GM12878 (cell line): Measurements from ENCODE around the gene HLA-F. TPM values are rescaled to one million over a fixed set of nuclear protein-coding genes. Genes with fewer than 3 reads are reported as not detected.

Source experiments
- ATAC-seq: fragments of 200-7000 bp; cut with Tn5 transposase; 3 replicates; pipeline ENCODE4 v1.9.1; 2020; ENCODE audit warnings: mild to moderate bottlenecking, moderate library complexity
- BruUV-seq: library from RNA; stranded (reverse); fragments of 400-500 nt; replicated peaks from 2 replicates; lab custom pipeline; 2021; lab: Mats Ljungman, UMichigan
- CTCF ChIA-PET: fragments of 300-600 bp; sonication (Branson Sonifier 250); formaldehyde crosslinking; extraction: SDS; loops from one replicate; lab custom pipeline; 2021; ENCODE audit warnings: inconsistent platforms; lab: Yijun Ruan, JAX
- POLR2A ChIA-PET: fragments of 350-600 bp; formaldehyde crosslinking; extraction: SDS; loops from one replicate; lab custom pipeline; 2021; ENCODE audit warnings: inconsistent platforms; lab: Charles Lee
- RAD21 ChIA-PET: fragments of 300-600 bp; sonication (Branson Sonifier 250); formaldehyde crosslinking; loops from one replicate; lab custom pipeline; 2023; ENCODE audit warnings: antibody characterized with exemption; ENCODE audit not compliant: unreplicated experiment; lab: Charles Lee
- SMC1A ChIA-PET: fragments of 300-600 bp; sonication (Branson Sonifier 250); formaldehyde crosslinking; loops from one replicate; lab custom pipeline; 2023; ENCODE audit not compliant: unreplicated experiment, uncharacterized antibody; lab: Charles Lee
- DNase-seq: peaks from one replicate; pipeline ENCODE4 v3.0.0-alpha.2; 2011; ENCODE audit warnings: low read depth, low spot score
- FAIRE-seq: peaks from 3 replicates; lab custom pipeline; 2011; peaks lifted over from hg19 to GRCh38; lab: Jason Lieb, UNC
- H2AFZ ChIP-seq: 2 replicates; pipeline ENCODE4 v1.6.0; 2011; ENCODE audit warnings: low read depth, low read length, control low read depth; ENCODE audit not compliant: control insufficient read depth
- H3K27ac ChIP-seq: 2 replicates; pipeline ENCODE4 v1.5.1; 2011; ENCODE audit warnings: control low read depth; ENCODE audit not compliant: control insufficient read depth, insufficient read depth
- H3K27me3 ChIP-seq, 2 experiments: replicated peaks in 1 of 2; 2 replicates each; pipeline versions ENCODE4 v1.6.0 to v1.6.1; 2011; ENCODE audit warnings: low read length in 1 of 2; ENCODE audit not compliant: control insufficient read depth in 2 of 2, insufficient read depth in 2 of 2
- H3K36me3 ChIP-seq, 2 experiments: 2 replicates each; pipeline ENCODE4 v1.5.1; 2011; ENCODE audit warnings: low read length in 1 of 2; ENCODE audit not compliant: control insufficient read depth in 2 of 2, insufficient read depth in 2 of 2
- H3K4me1 ChIP-seq: 2 replicates; pipeline ENCODE4 v1.6.1; 2011; ENCODE audit warnings: mild to moderate bottlenecking, low read length, moderate library complexity, mixed read lengths; ENCODE audit not compliant: control insufficient read depth, insufficient read depth
- H3K4me2 ChIP-seq: 2 replicates; pipeline ENCODE4 v1.6.0; 2011; ENCODE audit warnings: control low read depth; ENCODE audit not compliant: control insufficient read depth, insufficient read depth
- H3K4me3 ChIP-seq: fragments of 200-600 bp; sonication (generic); 2 replicates; pipeline ENCODE4 v1.5.1; 2016
- H3K79me2 ChIP-seq: 2 replicates; pipeline ENCODE4 v1.6.0; 2011; ENCODE audit warnings: low read length; ENCODE audit not compliant: control insufficient read depth, insufficient read depth
- H3K9ac ChIP-seq: 2 replicates; pipeline ENCODE4 v1.8.0; 2011; ENCODE audit warnings: low read length, control low read depth, mixed read lengths; ENCODE audit not compliant: control insufficient read depth, insufficient read depth
- H3K9me3 ChIP-seq: replicated peaks from 3 replicates; pipeline ENCODE4 v1.5.1; 2011; ENCODE audit warnings: mild to moderate bottlenecking, low read length; ENCODE audit not compliant: control insufficient read depth, insufficient read depth
- H4K20me1 ChIP-seq: 2 replicates; pipeline ENCODE4 v1.6.0; 2011; ENCODE audit not compliant: control insufficient read depth, insufficient read depth
- ATF7 ChIP-seq: fragments of 450-650 bp; IDR thresholded peaks from 2 replicates; pipeline ENCODE4 v1.6.1; 2016; ENCODE audit warnings: low read depth, mild to moderate bottlenecking
- JUND ChIP-seq: IDR thresholded peaks from 2 replicates; pipeline ENCODE4 v1.6.1; 2012; ENCODE audit warnings: low read depth, mild to moderate bottlenecking, low read length, improper control_type of control experiment, moderate library complexity
- NFYB ChIP-seq: IDR thresholded peaks from 2 replicates; pipeline ENCODE4 v1.6.1; 2011; ENCODE audit warnings: low read depth, mild to moderate bottlenecking, low read length, improper control_type of control experiment, moderate library complexity; ENCODE audit not compliant: insufficient read depth
- PAX8 ChIP-seq: fragments of 450-650 bp; IDR thresholded peaks from 2 replicates; pipeline ENCODE4 v1.6.1; 2017; ENCODE audit warnings: mild to moderate bottlenecking, moderate library complexity
- RAD51 ChIP-seq: fragments of 450-650 bp; IDR thresholded peaks from 2 replicates; pipeline ENCODE4 v1.6.1; 2016; ENCODE audit warnings: moderate library complexity, mild to moderate bottlenecking, inconsistent platforms
- TCF3 ChIP-seq: IDR thresholded peaks from 2 replicates; pipeline ENCODE4 v1.6.1; 2012; ENCODE audit warnings: low read depth, mild to moderate bottlenecking, low read length, borderline replicate concordance; ENCODE audit not compliant: insufficient read depth
- TCF7 ChIP-seq: IDR thresholded peaks from 2 replicates; pipeline ENCODE4 v1.6.1; 2014; ENCODE audit warnings: antibody characterized with exemption, borderline replicate concordance
- ZSCAN29 ChIP-seq: fragments of 450-650 bp; IDR thresholded peaks from 2 replicates; pipeline ENCODE4 v1.6.1; 2017; ENCODE audit warnings: mild to moderate bottlenecking, moderate library complexity
- WGBS: methylation state at CpG from one replicate; pipeline ENCODE4 v1.1.6; 2016; ENCODE audit warnings: low lambda C conversion rate; ENCODE audit not compliant: insufficient replicate concordance, insufficient coverage; ENCODE audit errors: missing lambda C conversion rate; 5-methylcytosine and 5-hydroxymethylcytosine counted together
- in situ Hi-C: fragments of 300-500 bp; cut with MboI; formaldehyde crosslinking; loops from 9 replicates; pipeline ENCODE4 v1.14.3; 2018; ENCODE audit warnings: mixed read lengths
- intact Hi-C: fragments of 100-400 bp; cut with micrococcal nuclease; formaldehyde crosslinking; loops from one replicate; pipeline ENCODE4 v1.14.2; 2022; ENCODE audit not compliant: unreplicated experiment
- polyA plus RNA-seq, 11 experiments: library from polyadenylated mRNA; depleted of rRNA in 4 of 11; unstranded in 6 of 11; stranded (reverse) in 5 of 11; fragments of >200 nt; fragmentation: Nextera tagmentation in 4 of 11; fragmentation: Illumina TruSeq in 1 of 11; extraction: Ambion mirVana in 4 of 11; extraction: Trizol in 1 of 11; gene quantifications; 1 replicate in 1 of 11; 2 replicates in 10 of 11; pipeline versions ENCODE4 v1.2.1 to v1.2.3, GENCODE V29; 2011 to 2016; ENCODE audit warnings: inconsistent platforms in 2 of 11, missing spikeins in 2 of 11, low read depth in 1 of 11
- total RNA-seq, 4 experiments: library from RNA; depleted of rRNA in 3 of 4; stranded (reverse); fragments of >200 nt in 3 of 4; fragmentation: Illumina TruSeq in 1 of 4; extraction: Trizol in 1 of 4; gene quantifications; 2 replicates each; pipeline versions ENCODE4 v1.2.1 to v1.2.3, GENCODE V29; 2013 to 2021
- TF ChIP-seq, protein P1 (sequence below): fragments of 450-650 bp; formaldehyde crosslinking; IDR thresholded peaks from 2 replicates; pipeline ENCODE4 v1.5.0; 2022; ENCODE audit warnings: mild to moderate bottlenecking, missing genetic modification characterization
- TF ChIP-seq, protein P2 (sequence below): IDR thresholded peaks from 2 replicates; pipeline ENCODE4 v1.6.1; 2012; ENCODE audit warnings: low read depth, low read length, improper control_type of control experiment

Gene HLA-F
- total and polyA plus RNA-seq, 10 of the 15 experiments (the other 5 are each of a cell fraction or from before 2014, with no cell fraction given) = 30.1 to 342 (median 145) TPM

DNA sequence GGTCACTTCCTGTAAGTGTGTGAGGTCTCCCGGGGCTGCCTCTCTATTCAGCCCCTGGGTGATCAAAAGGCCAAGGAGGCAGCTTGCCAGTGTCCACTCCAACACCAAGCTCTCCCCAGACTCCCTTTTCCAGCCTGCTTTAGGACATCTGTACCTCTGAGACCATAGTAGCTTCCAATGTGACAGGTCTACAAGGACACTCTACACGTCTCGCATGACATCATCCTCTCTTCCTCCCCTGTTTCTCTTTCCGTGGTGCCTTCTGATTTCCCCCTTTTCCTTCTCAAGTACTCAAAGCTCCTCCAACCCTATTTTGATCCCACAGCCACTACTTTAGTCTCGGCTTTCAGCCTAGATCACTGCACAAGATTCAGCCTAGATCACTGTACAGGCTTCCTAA is 26.4 kb downstream of the HLA-F start:
- Histone ChIP-seq H4K20me1 (no peaks in the 10 kb centered on the region), H3K27ac (no peak overlapping the region), H3K36me3 (no peaks in the 10 kb centered on the region), H2AFZ (peak overlapping the region; percentile 31), H3K27me3 (no peaks in the 10 kb centered on the region)
- ATAC-seq (no peak), FAIRE-seq (no peak)
- intact Hi-C loops = loop anchor here (10.0 kb wide), 1 partner anchor 95 kb away; the partner anchor contains the start of gene MOG
- SMC1A ChIA-PET = interaction anchor here (0.6 to 2.9 kb wide), 15 partner anchors 11 to 397 kb away, joined by 3 to 17 read pairs (median 5); no protein-coding TSS in a partner anchor
- peak; percentile 76 for TF ChIP-seq ATF7
- no peak for TF ChIP-seq JUND
- 0 out of 2 replicates have a peak, but pooled peaks have one; percentile 53 for TF ChIP-seq ZSCAN29
- TF ChIP-seq RAD51 = no peak
- TF ChIP-seq, all 136 proteins: peak for 2
- POLR2A ChIA-PET = interaction anchor here (0.8 to 1.5 kb wide), 9 partner anchors 12 to 220 kb away, joined by 3 to 6 read pairs (median 4); no protein-coding TSS in a partner anchor
- WGBS = 33% methylated on average over 5 of the region's 5 CpGs
- RAD21 ChIA-PET = interaction anchor here (1.2 to 2.9 kb wide), 6 partner anchors 9 to 100 kb away, joined by 3 to 11 read pairs (median 7); no protein-coding TSS in a partner anchor
- H3K4me3 ChIP-seq = 0 out of 2 replicates have a peak overlapping the region, but pooled peaks have one; percentile 85
- peak overlapping the region; percentile 89 for H3K4me2 ChIP-seq
- BruUV-seq = no TSS peak
- H3K9ac ChIP-seq = 0 out of 2 replicates have a peak overlapping the region, but pooled peaks have one; percentile 2
- H3K79me2 ChIP-seq = peaks cover 5% of the 10 kb centered on the region
- no peak for DNase-seq
- CTCF ChIA-PET = interaction anchor here (0.9 to 8.7 kb wide), 13 partner anchors 9 to 312 kb away, joined by 4 to 117 read pairs (median 7); partner anchors contain the start of gene POLR1H
- peaks cover 10% of the 10 kb centered on the region for H3K4me1 ChIP-seq
- H3K9me3 ChIP-seq = no peaks in the 10 kb centered on the region
- in situ Hi-C loops = no loop called here

DNA sequence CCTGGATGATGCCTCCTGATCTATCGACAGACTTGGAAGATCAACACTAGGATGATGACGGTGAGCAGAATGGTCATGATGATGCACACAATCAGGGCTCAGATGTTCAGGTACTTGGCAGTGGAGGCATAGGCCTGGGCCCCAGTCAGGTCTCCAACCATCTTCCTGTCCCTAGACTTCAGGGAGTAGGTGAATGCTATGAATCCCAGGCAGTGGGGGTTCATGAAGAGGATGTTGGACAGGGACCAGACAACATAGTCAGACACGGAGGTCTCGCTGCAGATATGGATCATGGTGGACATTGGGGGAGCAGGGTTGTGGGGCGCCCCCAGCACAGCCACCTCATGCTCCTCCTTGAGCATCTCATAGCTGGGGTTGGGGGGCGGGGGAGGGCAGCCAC is 27.5 kb downstream of the HLA-F start:
- Histone ChIP-seq H2AFZ (no peak overlapping the region), H4K20me1 (no peaks in the 10 kb centered on the region), H3K4me3 (no peak overlapping the region), H3K4me2 (no peak overlapping the region), H3K9ac (no peak overlapping the region), H3K4me1 (peaks cover 10% of the 10 kb centered on the region), H3K27ac (no peak overlapping the region), H3K79me2 (peaks cover 5% of the 10 kb centered on the region), H3K9me3 (no peaks in the 10 kb centered on the region), H3K36me3 (no peaks in the 10 kb centered on the region), H3K27me3 (no peaks in the 10 kb centered on the region)
- ChIA-PET RAD21 (interaction anchor here (1.1 to 2.9 kb wide), 3 partner anchors 12 to 45 kb away, joined by 3 to 11 read pairs (median 10); no protein-coding TSS in a partner anchor), SMC1A (interaction anchor here (2.4 to 2.9 kb wide), 2 partner anchors 10 to 12 kb away, joined by 6 to 8 read pairs; no protein-coding TSS in a partner anchor), POLR2A (interaction anchor here (0.7 to 1.5 kb wide), 2 partner anchors 17 to 34 kb away, joined by 3 read pairs; no protein-coding TSS in a partner anchor), CTCF (interaction anchor here (1.2 to 8.7 kb wide), 6 partner anchors 15 to 100 kb away, joined by 5 to 117 read pairs (median 16); no protein-coding TSS in a partner anchor)
- BruUV-seq = no TSS peak
- intact Hi-C loops = loop anchor here (10.0 kb wide), 1 partner anchor 96 kb away; the partner anchor contains the start of gene MOG
- in situ Hi-C loops = no loop called here
- DNase-seq (no peak), FAIRE-seq (no peak), ATAC-seq (no peak)
- WGBS = 65% methylated on average over 6 of the region's 6 CpGs
- no peak for TF ChIP-seq PAX8
- TF ChIP-seq NFYB = no peak
- TF ChIP-seq TCF7 = no peak
- TF ChIP-seq, protein P1, sequence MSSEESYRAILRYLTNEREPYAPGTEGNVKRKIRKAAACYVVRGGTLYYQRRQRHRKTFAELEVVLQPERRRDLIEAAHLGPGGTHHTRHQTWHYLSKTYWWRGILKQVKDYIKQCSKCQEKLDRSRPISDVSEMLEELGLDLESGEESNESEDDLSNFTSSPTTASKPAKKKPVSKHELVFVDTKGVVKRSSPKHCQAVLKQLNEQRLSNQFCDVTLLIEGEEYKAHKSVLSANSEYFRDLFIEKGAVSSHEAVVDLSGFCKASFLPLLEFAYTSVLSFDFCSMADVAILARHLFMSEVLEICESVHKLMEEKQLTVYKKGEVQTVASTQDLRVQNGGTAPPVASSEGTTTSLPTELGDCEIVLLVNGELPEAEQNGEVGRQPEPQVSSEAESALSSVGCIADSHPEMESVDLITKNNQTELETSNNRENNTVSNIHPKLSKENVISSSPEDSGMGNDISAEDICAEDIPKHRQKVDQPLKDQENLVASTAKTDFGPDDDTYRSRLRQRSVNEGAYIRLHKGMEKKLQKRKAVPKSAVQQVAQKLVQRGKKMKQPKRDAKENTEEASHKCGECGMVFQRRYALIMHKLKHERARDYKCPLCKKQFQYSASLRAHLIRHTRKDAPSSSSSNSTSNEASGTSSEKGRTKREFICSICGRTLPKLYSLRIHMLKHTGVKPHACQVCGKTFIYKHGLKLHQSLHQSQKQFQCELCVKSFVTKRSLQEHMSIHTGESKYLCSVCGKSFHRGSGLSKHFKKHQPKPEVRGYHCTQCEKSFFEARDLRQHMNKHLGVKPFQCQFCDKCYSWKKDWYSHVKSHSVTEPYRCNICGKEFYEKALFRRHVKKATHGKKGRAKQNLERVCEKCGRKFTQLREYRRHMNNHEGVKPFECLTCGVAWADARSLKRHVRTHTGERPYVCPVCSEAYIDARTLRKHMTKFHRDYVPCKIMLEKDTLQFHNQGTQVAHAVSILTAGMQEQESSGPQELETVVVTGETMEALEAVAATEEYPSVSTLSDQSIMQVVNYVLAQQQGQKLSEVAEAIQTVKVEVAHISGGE (CRISPR knock-in tag) = no peak
- TF ChIP-seq, protein P2, sequence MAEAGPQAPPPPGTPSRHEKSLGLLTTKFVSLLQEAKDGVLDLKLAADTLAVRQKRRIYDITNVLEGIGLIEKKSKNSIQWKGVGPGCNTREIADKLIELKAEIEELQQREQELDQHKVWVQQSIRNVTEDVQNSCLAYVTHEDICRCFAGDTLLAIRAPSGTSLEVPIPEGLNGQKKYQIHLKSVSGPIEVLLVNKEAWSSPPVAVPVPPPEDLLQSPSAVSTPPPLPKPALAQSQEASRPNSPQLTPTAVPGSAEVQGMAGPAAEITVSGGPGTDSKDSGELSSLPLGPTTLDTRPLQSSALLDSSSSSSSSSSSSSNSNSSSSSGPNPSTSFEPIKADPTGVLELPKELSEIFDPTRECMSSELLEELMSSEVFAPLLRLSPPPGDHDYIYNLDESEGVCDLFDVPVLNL = no peak
- TF ChIP-seq TCF3 = no peak
